ENCODE measurements around the gene MLXIP.
"Not testable (repeated sequence)": the region's sequence is repeated elsewhere in the genome, so short reads cannot be mapped to it uniquely, and the experiment has no call there.

MLXIP gene

GRCh38 chr12:122078141-122079032 is at the start of gene MLXIP:
TSS of gene MLXIP (plus strand) at chr12:122078756. CDS start at chr12:122078854, 98 bp downstream.
- peak; percentile 74 for DNase-seq

- DNase-seq = no peak
Observed at GRCh38 chr12:122028905-122029560, 49.5 kb upstream of the MLXIP start.

GRCh38 chr12:122029620-122030423 is 48.7 kb upstream of the MLXIP start:
- DNase-seq = no peak

GRCh38 chr12:122030424-122031035 is 48.0 kb upstream of the MLXIP start:
- no peak for DNase-seq

- no peak for DNase-seq
Observed at GRCh38 chr12:122031342-122032216, 47.0 kb upstream of the MLXIP start.

GRCh38 chr12:122032580-122032979 is 46.0 kb upstream of the MLXIP start:
- no peak for DNase-seq

GRCh38 chr12:122035292-122035691 is 43.3 kb upstream of the MLXIP start:
- no peak for DNase-seq

GRCh38 chr12:122036153-122036552 is 42.4 kb upstream of the MLXIP start:
- DNase-seq = no peak

GRCh38 chr12:122040579-122041386 is 37.8 kb upstream of the MLXIP start:
- no peak for DNase-seq

- DNase-seq = not testable (repeated sequence)
Observed at GRCh38 chr12:122041458-122041857, 37.1 kb upstream of the MLXIP start.

GRCh38 chr12:122042910-122043309 is 35.6 kb upstream of the MLXIP start:
- no peak for DNase-seq

GRCh38 chr12:122043476-122043875 is 35.1 kb upstream of the MLXIP start:
- DNase-seq = no peak

- DNase-seq = no peak
Observed at GRCh38 chr12:122045262-122045661, 33.3 kb upstream of the MLXIP start.

- DNase-seq = no peak
Observed at GRCh38 chr12:122046145-122046544, 32.4 kb upstream of the MLXIP start.

- no peak for DNase-seq
Observed at GRCh38 chr12:122048151-122048550, 30.4 kb upstream of the MLXIP start.

GRCh38 chr12:122049827-122050226 is 28.7 kb upstream of the MLXIP start:
- DNase-seq = no peak

GRCh38 chr12:122050706-122051105 is 27.9 kb upstream of the MLXIP start:
- DNase-seq = no peak

GRCh38 chr12:122051231-122051876 is 27.2 kb upstream of the MLXIP start:
- DNase-seq = no peak

GRCh38 chr12:122052285-122052684 is 26.3 kb upstream of the MLXIP start:
- DNase-seq = no peak

- DNase-seq = no peak
Observed at GRCh38 chr12:122054842-122055520, 23.6 kb upstream of the MLXIP start.
